Gastroesophageal sphincter (tissue), 4 donors: ENCODE measurements around the gene PIK3R5. TPM values are rescaled to one million over a fixed set of nuclear protein-coding genes. Genes with fewer than 3 reads are reported as not detected.

ENCODE experiments used
- ATAC-seq: fragments of 150-250 bp; one replicate; pipeline ENCODE4 v1.9.1; 2016; ENCODE audit warnings: mild to moderate bottlenecking, moderate library complexity
- H3K27ac ChIP-seq, 4 donors: fragments of 200-600 bp; sonication (generic) in 3 of 4; 1 replicate in 3 of 4; 2 replicates in 1 of 4; pipeline ENCODE4 v1.5.1; 2016 to 2019
- H3K27me3 ChIP-seq: fragments of 200-600 bp; sonication (generic); one replicate; pipeline ENCODE4 v1.5.1; 2019
- H3K36me3 ChIP-seq, 2 donors: fragments of 200-600 bp; sonication (generic); one replicate each; pipeline ENCODE4 v1.5.1; 2019; ENCODE audit warnings: control low read depth in 1 of 2
- H3K4me1 ChIP-seq, 3 donors: fragments of 200-600 bp; sonication (generic); 1 replicate in 2 of 3; 2 replicates in 1 of 3; pipeline ENCODE4 v1.5.1; 2016 to 2019; ENCODE audit warnings: control low read depth in 2 of 3
- H3K4me3 ChIP-seq, 2 donors: fragments of 200-600 bp; sonication (generic); one replicate each; pipeline ENCODE4 v1.5.1; 2019; ENCODE audit warnings: mild to moderate bottlenecking in 1 of 2, moderate library complexity in 1 of 2
- H3K9me3 ChIP-seq, 3 donors: fragments of 200-600 bp; sonication (generic); one replicate each; pipeline ENCODE4 v1.5.1; 2017 to 2019; ENCODE audit warnings: control low read depth in 2 of 3
- CTCF ChIP-seq, 4 experiments: fragments of 200-600 bp in 2 of 4; fragments of 450-650 bp in 2 of 4; sonication (generic) in 1 of 4; IDR thresholded peaks; one replicate each; pipeline ENCODE4 v1.5.1; 2017 to 2019; ENCODE audit warnings: antibody characterized with exemption in 4 of 4, mild to moderate bottlenecking in 2 of 4, moderate library complexity in 2 of 4
- EP300 ChIP-seq: sonication (generic); formaldehyde crosslinking; IDR thresholded peaks from one replicate; pipeline ENCODE4 v1.6.1; 2017; ENCODE audit warnings: antibody characterized with exemption, mild to moderate bottlenecking
- POLR2A ChIP-seq, 2 donors: fragments of 450-650 bp; IDR thresholded peaks; one replicate each; pipeline ENCODE4 v1.6.1; 2017; ENCODE audit warnings: antibody characterized with exemption in 2 of 2, mild to moderate bottlenecking in 2 of 2, moderate library complexity in 1 of 2
- POLR2AphosphoS5 ChIP-seq: sonication (generic); formaldehyde crosslinking; IDR thresholded peaks from one replicate; pipeline ENCODE4 v1.6.1; 2017; ENCODE audit warnings: antibody characterized with exemption
- WGBS, 2 donors: methylation state at CpG; one replicate each; pipeline ENCODE4 v1.1.5; 2018; ENCODE audit warnings: low coverage in 1 of 2; 5-methylcytosine and 5-hydroxymethylcytosine counted together
- total RNA-seq, 4 donors: library from RNA; depleted of rRNA; stranded (reverse); fragments of >200 nt; gene quantifications; one replicate each; pipeline ENCODE4 v1.1.0, GENCODE V29; 2016

Gene PIK3R5
- total RNA-seq, 4 donors from 2014 or later, result 8.9 to 13.1 (median 11.9) TPM

DNA sequence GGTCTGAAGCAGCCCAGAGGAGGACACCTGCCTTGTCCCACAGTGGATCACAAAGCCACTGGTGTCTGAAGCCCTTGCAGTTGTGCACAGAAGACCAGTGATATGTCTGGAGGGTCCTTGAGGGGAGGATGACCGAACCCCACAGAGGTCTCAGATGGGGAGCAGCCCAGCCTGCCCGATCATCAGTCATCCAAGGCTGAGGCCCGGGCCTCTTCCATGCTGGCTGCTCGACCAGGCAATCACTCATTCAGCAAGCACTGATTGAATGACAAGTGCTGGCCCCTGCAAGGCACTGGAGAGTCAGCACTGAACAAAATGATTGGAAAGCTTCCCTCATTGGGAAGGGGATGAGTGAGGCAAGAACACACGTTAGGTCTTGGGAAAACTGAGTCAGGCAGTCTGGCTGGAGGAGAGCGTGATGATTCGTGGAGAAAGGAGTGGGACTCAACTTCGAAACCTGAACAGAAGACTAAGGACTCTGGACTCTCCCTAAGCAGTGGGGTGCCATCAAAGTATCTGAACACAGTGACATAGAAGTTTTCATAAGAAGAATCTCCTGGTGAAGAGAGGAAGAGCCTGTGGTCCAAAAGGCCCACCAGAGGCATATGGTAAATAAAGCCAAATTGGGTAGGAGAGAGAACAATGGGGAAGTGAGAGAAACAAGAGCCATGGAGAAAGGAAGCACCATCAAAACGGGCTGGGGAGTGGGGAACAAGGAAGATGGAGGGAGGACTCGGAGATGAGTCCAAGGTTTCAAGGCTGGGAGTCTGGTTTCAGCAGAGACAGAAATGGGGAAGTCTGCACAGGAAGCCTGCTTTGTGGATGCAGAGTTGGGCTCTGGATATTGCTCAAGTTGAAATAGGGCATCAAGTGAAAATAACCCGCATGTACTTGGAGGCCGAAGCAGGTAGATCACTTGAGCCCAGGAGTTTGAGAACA lies 10.2 kb downstream of the PIK3R5 start:
- peak overlapping the region in 2 of 4 donors; percentile 5 to 51 for H3K27ac ChIP-seq
- no peak overlapping the region for H3K4me3 ChIP-seq
- H3K4me1 ChIP-seq, result no peaks in the 10 kb centered on the region
- peaks cover 20% of the 10 kb centered on the region for H3K27me3 ChIP-seq
- TF ChIP-seq POLR2AphosphoS5, result no peak
- TF ChIP-seq CTCF (IDR thresholded peaks at IDR 0.05), result no peak
- TF ChIP-seq POLR2A (IDR thresholded peaks at IDR 0.05), result no peak
- WGBS, 2 donors, result 73 to 78% methylated on average over 8 to 10 of the region's 12 CpGs
- H3K36me3 ChIP-seq, result no peaks in the 10 kb centered on the region
- ATAC-seq, result peak; percentile 29
- peaks cover 0 to 3% (median 0%) of the 10 kb centered on the region in 3 donors for H3K9me3 ChIP-seq

- no peak overlapping the region for H3K4me3 ChIP-seq
- H3K9me3 ChIP-seq, result peaks cover 0 to 3% (median 0%) of the 10 kb centered on the region in 3 donors
- 37 to 49% methylated on average over 5 to 7 of the region's 10 CpGs for WGBS, 2 donors
- TF ChIP-seq POLR2A (IDR thresholded peaks at IDR 0.05) (no peak), CTCF (IDR thresholded peaks at IDR 0.05) (no peak), EP300 (no peak), POLR2AphosphoS5 (no peak)
- H3K36me3 ChIP-seq, result no peaks in the 10 kb centered on the region
- no peaks in the 10 kb centered on the region for H3K4me1 ChIP-seq
- H3K27ac ChIP-seq, result peak overlapping the region in 1 of 4 donors; percentile 24
- peak; percentile 61 for ATAC-seq
- peaks cover 13% of the 10 kb centered on the region for H3K27me3 ChIP-seq
These were observed 11.2 kb downstream of the PIK3R5 start for GRCh38 chr17:8954339-8954738.

DNA sequence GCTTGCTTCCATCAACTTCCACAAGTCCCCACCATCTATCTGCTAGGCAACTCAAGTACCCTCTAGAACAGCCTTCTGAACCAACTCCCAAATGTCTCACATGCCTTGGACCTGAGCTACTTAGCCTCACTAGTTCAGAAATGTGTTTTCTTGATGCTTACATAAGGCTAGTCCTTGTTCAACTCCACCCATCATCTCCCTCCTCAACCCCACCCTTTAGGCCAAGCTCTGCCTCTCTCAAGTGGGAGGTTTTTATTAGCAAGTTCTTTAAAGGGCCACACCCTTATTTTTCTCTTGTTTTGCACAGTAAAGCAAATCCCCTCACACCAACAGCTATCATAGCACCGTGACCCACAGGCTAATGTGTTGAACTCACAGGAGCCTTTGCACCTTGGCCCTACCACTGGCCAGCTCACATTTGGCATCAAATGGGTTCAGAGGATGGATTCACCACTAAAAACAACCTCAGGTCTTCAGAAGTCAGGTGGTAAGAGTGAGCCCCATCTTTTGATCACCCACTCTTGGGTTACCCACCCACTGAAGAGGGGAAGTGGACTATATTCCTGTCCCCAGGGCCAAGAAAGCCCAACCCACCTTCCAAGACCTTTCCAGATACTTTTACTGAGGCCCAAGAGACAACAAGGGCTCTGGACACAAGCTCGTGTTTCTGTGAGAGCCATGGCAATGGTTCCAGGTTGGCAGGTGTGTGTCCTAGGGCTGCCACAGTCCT lies 12.2 kb downstream of the PIK3R5 start:
- peaks cover 9% of the 10 kb centered on the region for H3K27me3 ChIP-seq
- no peaks in the 10 kb centered on the region for H3K4me1 ChIP-seq
- peaks cover 0 to 3% (median 0%) of the 10 kb centered on the region in 3 donors for H3K9me3 ChIP-seq
- H3K4me3 ChIP-seq, result no peak overlapping the region
- 35% methylated on average over 2 of the region's 2 CpGs; no CpG with 5 or more reads in 1 of the 2 donors for WGBS, 2 donors
- peak overlapping the region in 1 of 4 donors; percentile 24 for H3K27ac ChIP-seq
- ATAC-seq, result no peak
- no peak for TF ChIP-seq EP300
- TF ChIP-seq POLR2A (IDR thresholded peaks at IDR 0.05), result no peak
- TF ChIP-seq CTCF (IDR thresholded peaks at IDR 0.05), result no peak
- no peaks in the 10 kb centered on the region for H3K36me3 ChIP-seq

- peaks cover 5% of the 10 kb centered on the region for H3K27me3 ChIP-seq
- H3K27ac ChIP-seq, result no peak overlapping the region
- no peaks in the 10 kb centered on the region for H3K4me1 ChIP-seq
- no peak overlapping the region for H3K4me3 ChIP-seq
- TF ChIP-seq POLR2A (IDR thresholded peaks at IDR 0.05) (no peak), POLR2AphosphoS5 (no peak), CTCF (IDR thresholded peaks at IDR 0.05) (no peak), EP300 (no peak)
- H3K36me3 ChIP-seq, result no peaks in the 10 kb centered on the region
- no peak for ATAC-seq
- peaks cover 0 to 3% (median 0%) of the 10 kb centered on the region in 3 donors for H3K9me3 ChIP-seq
- WGBS, 2 donors, result 78 to 86% methylated on average over 1 of the region's 1 CpG
These were observed 13.3 kb downstream of the PIK3R5 start for GRCh38 chr17:8952191-8952590.
